Glutamatergic neuron (in vitro differentiated cells): ENCODE data around the gene KCNJ5. TPM values are rescaled to one million over a fixed set of nuclear protein-coding genes. Genes with fewer than 3 reads are reported as not detected.

ENCODE experiments used
- DNase-seq: peaks from one replicate; pipeline ENCODE4 v3.0.0; 2022
- H3K27ac Mint-ChIP-seq: one replicate; pipeline ENCODE4 v1.8.0; 2020; ENCODE audit warnings: mild to moderate bottlenecking, mixed read lengths, inconsistent platforms; ENCODE audit not compliant: unreplicated experiment
- H3K27me3 Mint-ChIP-seq: one replicate; pipeline ENCODE4 v1.8.0; 2020; ENCODE audit warnings: mild to moderate bottlenecking, moderate library complexity, mixed read lengths, inconsistent platforms; ENCODE audit not compliant: unreplicated experiment
- H3K36me3 Mint-ChIP-seq: one replicate; pipeline ENCODE4 v1.8.0; 2020; ENCODE audit warnings: mild to moderate bottlenecking, mixed read lengths, inconsistent platforms; ENCODE audit not compliant: unreplicated experiment
- H3K4me1 Mint-ChIP-seq: one replicate; pipeline ENCODE4 v1.8.0; 2020; ENCODE audit warnings: mild to moderate bottlenecking, low read depth, mixed read lengths, inconsistent platforms; ENCODE audit not compliant: unreplicated experiment
- H3K4me3 Mint-ChIP-seq: one replicate; pipeline ENCODE4 v1.8.0; 2020; ENCODE audit warnings: mild to moderate bottlenecking, mixed read lengths, inconsistent platforms; ENCODE audit not compliant: unreplicated experiment
- H3K9me3 Mint-ChIP-seq: one replicate; pipeline ENCODE4 v1.8.0; 2020; ENCODE audit warnings: mild to moderate bottlenecking, moderate library complexity, mixed read lengths, inconsistent platforms; ENCODE audit not compliant: unreplicated experiment
- CTCF ChIP-seq: fragments of 200-600 bp; sonication (generic); IDR thresholded peaks from one replicate; pipeline ENCODE4 v1.5.0; 2021; ENCODE audit not compliant: partially characterized antibody, unreplicated experiment
- total RNA-seq: library from RNA; stranded (reverse); fragmentation: NEBNext Ultra II Directional; extraction: Animal tissue kit (Norgen Biotek cat#: 25700); gene quantifications from one replicate; pipeline ENCODE4 v1.2.1, GENCODE V29; 2021; ENCODE audit not compliant: unreplicated experiment

KCNJ5 gene
- total RNA-seq, 1 donor from 2014 or later, result 0.34 TPM

DNA sequence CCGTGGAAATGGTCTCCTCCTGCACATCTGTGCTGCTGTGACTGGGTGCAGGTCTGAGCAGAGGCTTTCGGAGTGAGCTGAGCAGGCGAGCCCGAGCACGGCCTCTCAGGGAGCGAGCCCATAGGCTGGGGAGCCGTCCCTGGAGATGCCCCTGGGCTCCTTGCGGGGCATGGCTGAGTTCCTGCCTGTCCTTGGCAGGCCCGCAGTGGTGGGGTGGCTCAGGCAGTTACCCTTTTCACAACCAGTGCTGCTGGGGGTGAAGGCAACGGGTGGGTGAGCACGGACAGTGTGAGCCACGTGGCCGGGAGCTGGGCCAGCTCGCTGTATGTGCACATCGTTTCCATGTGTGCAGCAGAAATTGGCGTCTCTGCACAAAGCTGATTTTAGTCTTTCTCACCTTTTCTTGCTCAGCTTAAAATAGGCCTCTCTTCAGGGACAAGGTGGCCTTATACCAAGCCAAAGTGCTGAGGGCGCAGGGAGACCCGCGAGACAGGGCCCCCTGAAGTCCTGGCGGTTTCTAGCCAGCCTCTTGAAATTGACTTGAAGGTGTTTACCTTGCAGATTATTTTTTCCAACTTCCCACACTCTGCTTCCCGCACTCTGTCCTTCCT lies 51.8 kb downstream of the KCNJ5 start, which contains the start of gene TP53AIP1:
TSS of gene TP53AIP1 (minus strand) at position 55 of the 611 bp plus-strand sequence. CDS start 5,053 bp downstream, outside the sequence.
- peaks cover 20% of the 10 kb centered on the region for H3K4me1 Mint-ChIP-seq
- H3K27me3 Mint-ChIP-seq, result peaks cover 3% of the 10 kb centered on the region
- no peak within 1 kb of the TSS for H3K4me3 Mint-ChIP-seq
- DNase-seq, result no peak
- H3K9me3 Mint-ChIP-seq, result no peaks in the 10 kb centered on the region
- TF ChIP-seq CTCF, result no peak
- H3K27ac Mint-ChIP-seq, result no peak within 1 kb of the TSS
- no peaks in the 10 kb centered on the region for H3K36me3 Mint-ChIP-seq

GRCh38 chr11:128943428-128943976 lies 52.3 kb downstream of the KCNJ5 start:
- Mint-ChIP-seq H3K9me3 (no peaks in the 10 kb centered on the region), H3K4me3 (no peak overlapping the region), H3K27ac (no peak overlapping the region), H3K4me1 (peaks cover 21% of the 10 kb centered on the region), H3K36me3 (no peaks in the 10 kb centered on the region), H3K27me3 (peaks cover 3% of the 10 kb centered on the region)
- no peak for TF ChIP-seq CTCF
- DNase-seq, result no peak

GRCh38 chr11:128946648-128947047 lies 55.5 kb downstream of the KCNJ5 start:
- no peak overlapping the region for H3K27ac Mint-ChIP-seq
- H3K4me1 Mint-ChIP-seq, result peaks cover 13% of the 10 kb centered on the region
- H3K36me3 Mint-ChIP-seq, result no peaks in the 10 kb centered on the region
- no peaks in the 10 kb centered on the region for H3K27me3 Mint-ChIP-seq
- no peak for TF ChIP-seq CTCF
- no peak for DNase-seq
- H3K4me3 Mint-ChIP-seq, result no peak overlapping the region
- no peaks in the 10 kb centered on the region for H3K9me3 Mint-ChIP-seq

DNA sequence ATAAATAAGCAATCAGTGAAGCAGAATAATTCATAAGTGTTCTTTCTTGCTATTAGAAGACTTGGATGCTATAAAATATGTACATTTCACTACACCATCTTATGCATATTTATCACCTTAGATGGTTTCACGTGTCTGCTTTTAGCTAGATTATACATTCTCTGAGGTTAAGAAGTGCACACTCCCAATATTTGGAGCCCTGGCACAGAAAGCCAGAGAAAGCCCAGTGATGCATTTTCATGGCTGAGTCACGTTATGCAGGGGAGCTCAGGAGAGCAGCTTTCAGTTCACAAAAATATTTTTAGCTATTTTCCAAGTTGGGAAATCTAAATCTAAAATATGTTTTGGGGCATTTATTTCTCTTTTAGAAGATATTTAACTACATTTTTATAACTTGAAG lies 56.6 kb downstream of the KCNJ5 start:
- TF ChIP-seq CTCF, result no peak
- DNase-seq, result no peak
- Mint-ChIP-seq H3K27ac (no peak overlapping the region), H3K4me3 (no peak overlapping the region), H3K9me3 (no peaks in the 10 kb centered on the region), H3K27me3 (peaks cover 3% of the 10 kb centered on the region), H3K4me1 (peaks cover 13% of the 10 kb centered on the region), H3K36me3 (no peaks in the 10 kb centered on the region)

GRCh38 chr11:128948583-128948982 lies 57.4 kb downstream of the KCNJ5 start:
- TF ChIP-seq CTCF, result no peak
- H3K9me3 Mint-ChIP-seq, result no peaks in the 10 kb centered on the region
- DNase-seq, result no peak
- no peaks in the 10 kb centered on the region for H3K36me3 Mint-ChIP-seq
- no peak overlapping the region for H3K27ac Mint-ChIP-seq
- peaks cover 9% of the 10 kb centered on the region for H3K4me1 Mint-ChIP-seq
- peaks cover 4% of the 10 kb centered on the region for H3K27me3 Mint-ChIP-seq
- no peak overlapping the region for H3K4me3 Mint-ChIP-seq
